A204.1 (cell line): Measurements from ENCODE around the gene ZNF665.
"Not testable (repeated sequence)": the region's sequence is repeated elsewhere in the genome, so short reads cannot be mapped to it uniquely, and the experiment has no call there.

Experiments
- FAIRE-seq: peaks from 2 replicates; lab custom pipeline; 2012; peaks lifted over from hg19 to GRCh38; lab: Jason Lieb, UNC

ZNF665 gene

GRCh38 chr19:53157626-53158025 lies 35.5 kb downstream of the ZNF665 start:
- no peak for FAIRE-seq

DNA sequence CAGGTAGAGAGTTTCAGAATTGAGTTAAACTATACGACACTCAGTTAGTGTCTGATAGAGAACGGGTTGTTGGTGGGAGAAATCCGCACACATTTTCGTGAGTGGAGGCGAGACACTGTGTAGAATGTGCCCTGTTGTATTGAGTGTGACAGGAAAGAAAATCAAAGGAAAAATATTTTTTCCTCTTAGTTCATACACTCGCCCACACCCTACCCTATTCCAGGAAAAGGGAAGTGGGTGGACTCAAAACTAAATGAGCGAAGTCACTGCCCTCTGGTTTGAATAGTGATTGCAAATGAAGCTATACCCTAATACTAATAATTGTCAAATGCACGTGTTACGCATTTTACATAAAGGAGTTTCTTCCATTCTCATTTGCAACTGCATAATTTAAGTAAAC lies 36.3 kb downstream of the ZNF665 start:
- no peak for FAIRE-seq

GRCh38 chr19:53147645-53148044 lies 45.5 kb downstream of the ZNF665 start:
- no peak for FAIRE-seq

- FAIRE-seq, result no peak
Measured at GRCh38 chr19:53140351-53140750, 52.8 kb downstream of the ZNF665 start.

DNA sequence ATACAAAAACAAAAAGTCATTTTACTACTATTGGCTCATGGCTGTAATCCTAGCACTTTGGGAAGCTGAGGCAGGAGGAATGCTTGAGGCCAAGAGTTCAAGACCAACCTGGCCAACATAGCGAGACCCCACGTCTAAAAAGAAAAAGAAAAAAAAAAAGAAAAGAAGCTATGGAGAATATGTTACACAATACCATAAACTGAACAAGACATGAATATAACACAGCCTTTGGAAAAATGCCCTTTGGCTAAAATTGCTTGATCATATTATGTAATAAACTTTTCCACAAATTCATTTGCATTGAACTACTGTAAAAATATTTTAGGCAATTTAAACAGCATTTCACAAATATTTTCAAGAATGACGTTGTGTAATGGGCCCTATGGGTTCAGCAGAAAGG lies 56.7 kb downstream of the ZNF665 start:
- FAIRE-seq, result no peak

GRCh38 chr19:53132141-53132991 lies 60.8 kb downstream of the ZNF665 start, which contains the start of gene ZNF415:
ZNF415 (minus strand) TSS chr19:53132910; CDS start chr19:53122676, 10,234 bp downstream.
- FAIRE-seq, result no peak

GRCh38 chr19:53131727-53132126 lies 61.4 kb downstream of the ZNF665 start:
- no peak for FAIRE-seq

DNA sequence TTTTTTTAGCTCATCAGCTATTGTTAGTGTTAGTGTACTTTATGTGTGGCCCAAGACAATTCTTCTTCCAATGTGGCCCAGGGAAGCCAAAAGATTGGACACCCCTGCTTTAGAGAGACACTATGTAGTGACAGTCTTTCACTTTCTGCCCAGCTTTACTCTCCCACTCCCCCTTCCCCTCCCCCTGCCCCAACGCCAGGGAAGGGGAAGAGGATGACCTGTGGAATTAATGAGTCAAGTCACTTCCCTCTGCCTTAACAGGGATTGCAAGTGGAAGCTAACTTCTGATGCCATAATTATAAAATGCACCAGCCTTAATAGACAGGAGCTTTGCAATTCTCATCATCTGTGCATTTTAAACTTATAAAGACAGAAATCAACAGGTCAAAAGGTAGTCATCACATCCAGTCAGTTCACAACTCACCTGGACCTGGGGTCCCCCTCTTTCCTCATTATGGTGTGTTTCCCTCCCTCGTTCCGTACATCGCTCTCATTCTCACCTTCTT lies 62.0 kb downstream of the ZNF665 start:
- no peak for FAIRE-seq

DNA sequence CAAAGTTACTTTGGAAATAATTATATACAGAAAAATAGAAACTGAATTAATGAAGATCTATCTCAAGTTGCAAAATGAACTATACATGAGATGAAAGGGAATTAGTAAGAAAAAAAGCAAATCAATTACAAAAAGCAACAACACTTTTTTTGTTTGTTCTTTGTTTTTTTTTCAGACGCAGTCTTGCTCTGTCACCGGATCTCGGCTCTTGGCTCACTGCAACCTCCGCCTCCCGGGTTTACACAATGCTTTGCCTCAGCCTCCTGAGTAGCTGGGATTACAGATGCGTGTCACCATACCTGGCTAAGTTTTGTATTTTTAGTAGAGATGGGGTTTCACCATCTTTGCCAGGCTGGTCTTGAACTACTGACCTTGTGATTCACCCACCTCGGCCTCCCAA lies 62.7 kb downstream of the ZNF665 start:
- no peak for FAIRE-seq

GRCh38 chr19:53126733-53127526 lies 66.2 kb downstream of the ZNF665 start:
- not testable (repeated sequence) for FAIRE-seq

DNA sequence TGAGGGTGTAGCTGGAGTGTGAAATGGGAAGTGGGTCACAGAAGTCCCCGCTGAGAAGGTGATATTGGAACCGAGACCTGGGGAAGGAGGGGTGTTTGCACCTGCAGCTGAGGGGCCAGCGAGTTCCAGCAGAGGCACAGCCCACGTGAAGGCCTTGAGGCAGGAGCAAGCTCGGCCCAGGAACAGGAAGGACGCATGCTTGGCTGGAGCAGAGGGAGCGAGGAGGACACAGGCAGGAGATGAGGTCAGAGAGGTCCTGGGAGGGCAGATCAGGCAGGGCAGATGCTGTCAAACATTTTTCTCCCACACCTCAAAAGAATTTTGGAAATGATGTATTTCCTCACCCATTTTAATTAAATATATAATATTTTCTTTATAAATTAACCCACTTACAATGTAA lies 69.8 kb downstream of the ZNF665 start:
- FAIRE-seq, result no peak
